Gastrocnemius medialis (tissue), 4 donors: Measurements from ENCODE around the gene EGF.

Source experiments
- CTCF ChIP-seq, 5 experiments: fragments of 450-650 bp in 3 of 5; fragments of 200-600 bp in 2 of 5; sonication (generic) in 2 of 5; IDR thresholded peaks in 4 of 5; conservative IDR thresholded peaks in 1 of 5; 1 replicate in 4 of 5; 2 replicates in 1 of 5; pipeline ENCODE4 v1.5.1; 2016 to 2019; ENCODE audit warnings: antibody characterized with exemption in 5 of 5, mild to moderate bottlenecking in 3 of 5, moderate library complexity in 3 of 5
- POLR2A ChIP-seq, 2 donors: fragments of 450-650 bp; IDR thresholded peaks; one replicate each; pipeline ENCODE4 v1.6.1; 2017; ENCODE audit warnings: antibody characterized with exemption in 2 of 2, mild to moderate bottlenecking in 2 of 2, moderate library complexity in 2 of 2

- TF ChIP-seq POLR2A (IDR thresholded peaks at IDR 0.05) (no peak), CTCF (IDR thresholded peaks at IDR 0.05 in 4 of 5, conservative IDR thresholded peaks at IDR 0.05 in 1 of 5) (no peak)
Measured at GRCh38 chr4:109887071-109887470, 25.6 kb upstream of the EGF start.
